Urothelium cell line (cell line): ENCODE results near the gene DOC2A.

Experiments
- DNase-seq: peaks from one replicate; pipeline ENCODE4 v3.0.0; 2011; ENCODE audit warnings: low spot score, mixed read lengths
- FAIRE-seq: peaks from 2 replicates; lab custom pipeline; 2011; peaks lifted over from hg19 to GRCh38; lab: Jason Lieb, UNC

DOC2A gene

GRCh38 chr16:30005341-30006094 lies 5.3 kb downstream of the DOC2A start:
- no peak for FAIRE-seq

GRCh38 chr16:30004811-30005242 lies 6.0 kb downstream of the DOC2A start:
- FAIRE-seq = no peak

More at GRCh38 chr16:30005341-30006094, 5.3 kb downstream of the DOC2A start:
- peak; percentile 53 for DNase-seq

GRCh38 chr16:30004424-30004776 lies 6.4 kb downstream of the DOC2A start:
- DNase-seq (no peak), FAIRE-seq (no peak)

More at GRCh38 chr16:30004811-30005242, 6.0 kb downstream of the DOC2A start:
- no peak for DNase-seq

- DNase-seq = no peak
- no peak for FAIRE-seq
These were observed 7.0 kb downstream of the DOC2A start for GRCh38 chr16:30003670-30004423.

GRCh38 chr16:30002614-30003346 lies 8.0 kb downstream of the DOC2A start:
- FAIRE-seq = no peak
- DNase-seq = no peak

- no peak for DNase-seq
- FAIRE-seq = no peak
These were observed 9.8 kb downstream of the DOC2A start for GRCh38 chr16:30000735-30001631.

- FAIRE-seq = no peak
These were observed 11.2 kb downstream of the DOC2A start for GRCh38 chr16:29999605-30000004.

GRCh38 chr16:29996766-29997250 lies 14.0 kb downstream of the DOC2A start:
- FAIRE-seq (no peak), DNase-seq (no peak)

More at GRCh38 chr16:29999605-30000004, 11.2 kb downstream of the DOC2A start:
- DNase-seq = no peak

GRCh38 chr16:29995911-29996765 lies 14.7 kb downstream of the DOC2A start, which contains the start of gene INO80E:
Gene INO80E (plus strand): TSS chr16:29996241. CDS start chr16:29996311, 70 bp downstream.
- FAIRE-seq (peak; percentile 71), DNase-seq (peak; percentile 98)

- no peak for FAIRE-seq
- peak; percentile 85 for DNase-seq
These were observed 15.4 kb downstream of the DOC2A start, which contains the start of gene HIRIP3 for GRCh38 chr16:29995324-29995910. Gene HIRIP3 (minus strand): TSS chr16:29995617. CDS start chr16:29995605, 12 bp downstream.

GRCh38 chr16:29994600-29995323 lies 16.1 kb downstream of the DOC2A start:
- peak; percentile 64 for DNase-seq
- FAIRE-seq = no peak

GRCh38 chr16:29993903-29994599 lies 16.8 kb downstream of the DOC2A start:
- FAIRE-seq (no peak), DNase-seq (no peak)

GRCh38 chr16:29993191-29993902 lies 17.5 kb downstream of the DOC2A start:
- FAIRE-seq (no peak), DNase-seq (no peak)

GRCh38 chr16:29992344-29992967 lies 18.4 kb downstream of the DOC2A start:
- DNase-seq (no peak), FAIRE-seq (no peak)

- FAIRE-seq (no peak), DNase-seq (no peak)
These were observed 19.3 kb downstream of the DOC2A start for GRCh38 chr16:29991571-29991904.

GRCh38 chr16:29990883-29991570 lies 19.8 kb downstream of the DOC2A start:
- no peak for FAIRE-seq
- no peak for DNase-seq
